Stimulated activated CD4-positive, alpha-beta T cell treated with anti-CD3 and anti-CD28 coated beads, TNF-alpha, amount 100 ng/mL, for 1 hour (primary cell): Measurements from ENCODE around the gene KLHL7.
"Not testable (repeated sequence)": the region's sequence is repeated elsewhere in the genome, so short reads cannot be mapped to it uniquely, and the experiment has no call there.

ENCODE experiments used
- DNase-seq, 3 donors: peaks; one replicate each; pipeline ENCODE4 v3.0.0-alpha.2; 2020; ENCODE audit warnings: low read depth in 3 of 3, low spot score in 1 of 3

Gene KLHL7

DNA sequence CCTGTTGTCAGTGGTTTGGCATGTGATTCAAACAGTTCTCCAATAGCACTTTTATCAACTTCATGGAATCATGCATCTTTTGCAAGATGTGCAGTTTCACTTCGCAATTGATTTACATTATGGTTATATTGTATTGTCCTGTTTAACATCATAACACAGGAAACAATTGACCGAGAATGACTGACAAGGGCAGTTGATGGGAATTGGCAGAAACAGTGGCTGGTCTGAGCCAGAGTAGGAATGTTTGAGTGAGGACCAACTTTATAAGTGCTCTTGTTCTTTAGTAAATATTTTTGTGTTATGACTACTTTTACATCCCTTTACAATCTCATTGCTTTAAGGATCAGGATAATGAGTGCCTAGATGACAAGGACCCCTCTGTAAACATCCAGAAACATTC is 2.2 kb downstream of the KLHL7 start:
- DNase-seq: no peak

DNA sequence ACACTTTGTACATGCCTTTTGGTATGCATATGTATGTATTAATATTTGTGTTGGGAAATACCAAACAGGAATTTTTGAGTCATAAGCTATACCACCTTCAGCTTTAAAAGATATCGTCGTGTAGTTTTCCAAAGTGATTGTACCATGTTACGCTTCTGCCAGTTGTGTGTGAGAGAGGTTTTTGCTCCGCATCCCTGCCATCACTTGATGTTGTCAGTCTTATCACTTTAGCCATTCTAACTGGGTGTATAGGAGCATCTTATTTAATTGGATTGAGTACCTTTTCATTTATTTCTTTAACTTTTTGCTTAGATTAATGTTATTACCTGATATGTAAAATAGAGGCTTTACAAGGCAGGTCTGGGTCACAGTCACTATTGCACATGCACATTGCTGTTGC is 3.4 kb downstream of the KLHL7 start:
- DNase-seq: no peak

DNA sequence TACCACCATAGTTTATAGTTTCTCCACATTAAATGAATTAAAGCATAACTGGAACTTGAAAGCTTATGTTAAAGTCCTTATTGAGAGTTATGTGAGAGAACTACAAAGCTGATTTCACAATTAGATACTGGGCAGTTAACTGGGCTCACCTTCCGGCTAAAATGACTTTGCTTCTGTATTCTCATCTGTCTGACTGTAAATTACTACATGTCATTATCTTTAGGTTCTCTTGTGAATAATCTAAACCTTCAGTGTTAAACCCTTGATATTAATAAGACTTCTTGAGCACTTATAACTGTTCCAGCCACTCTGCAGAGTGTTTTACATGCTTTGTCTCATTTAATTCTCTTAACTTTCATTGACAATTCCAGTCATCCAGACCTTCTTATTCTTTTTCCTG is 3.9 kb downstream of the KLHL7 start:
- no peak for DNase-seq

DNA sequence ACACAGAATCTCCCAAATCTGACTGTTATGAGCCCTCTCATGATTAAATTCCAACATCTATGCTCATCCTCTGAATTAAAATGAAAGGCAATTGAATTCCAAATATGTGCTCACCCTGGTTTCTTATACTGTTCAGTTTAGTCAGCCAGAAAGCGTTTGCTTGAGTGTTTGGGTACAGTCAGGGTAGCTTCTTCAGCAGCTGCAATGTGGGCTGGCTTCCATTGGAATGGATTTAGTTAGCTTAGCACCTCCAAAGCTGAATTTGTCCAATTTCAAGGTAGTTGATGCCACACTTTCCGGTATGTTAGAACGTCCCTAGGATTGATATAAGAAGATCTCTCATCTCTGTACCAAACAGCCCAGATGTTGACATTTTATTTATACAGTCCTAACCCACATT is 9.3 kb downstream of the KLHL7 start:
- no peak for DNase-seq

DNA sequence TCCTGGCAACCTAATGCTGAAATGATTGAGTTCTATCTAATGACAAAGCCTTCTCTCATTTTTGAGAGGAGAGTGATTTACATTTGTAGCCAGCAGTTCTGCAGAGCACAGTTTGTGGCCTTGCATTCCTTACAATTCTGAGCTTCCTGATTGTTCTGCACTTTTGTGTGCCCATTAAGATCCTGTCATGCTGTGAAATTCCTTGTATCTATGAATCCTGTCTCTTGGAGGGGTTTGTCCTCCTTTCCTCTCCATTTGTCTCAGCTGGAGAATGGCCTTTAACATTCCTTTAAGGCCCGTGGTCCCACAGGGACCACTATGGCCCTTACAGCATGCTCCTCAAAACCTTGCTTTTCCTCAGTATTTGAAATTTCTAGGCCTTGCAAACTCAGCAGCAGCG is 10.4 kb downstream of the KLHL7 start:
- no peak for DNase-seq

DNA sequence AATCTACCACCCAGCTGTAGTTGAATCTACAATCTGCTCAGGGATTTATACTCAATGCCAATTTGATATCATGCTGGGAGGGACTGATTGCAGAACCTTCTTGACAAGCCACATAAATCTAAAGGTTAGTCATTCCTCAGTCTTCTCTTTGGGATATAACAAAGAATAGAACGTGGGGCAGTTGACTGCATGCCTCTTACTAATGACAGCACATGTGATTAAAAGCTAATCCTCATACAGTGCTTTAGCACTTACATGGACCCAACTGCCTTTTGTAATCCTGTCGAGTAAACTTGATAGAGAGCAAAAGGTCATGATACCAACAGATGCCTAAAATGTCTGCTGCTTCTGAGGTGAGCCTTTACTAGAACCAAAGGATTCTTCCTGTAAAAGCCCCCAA is 12.3 kb downstream of the KLHL7 start:
- no peak for DNase-seq

DNA sequence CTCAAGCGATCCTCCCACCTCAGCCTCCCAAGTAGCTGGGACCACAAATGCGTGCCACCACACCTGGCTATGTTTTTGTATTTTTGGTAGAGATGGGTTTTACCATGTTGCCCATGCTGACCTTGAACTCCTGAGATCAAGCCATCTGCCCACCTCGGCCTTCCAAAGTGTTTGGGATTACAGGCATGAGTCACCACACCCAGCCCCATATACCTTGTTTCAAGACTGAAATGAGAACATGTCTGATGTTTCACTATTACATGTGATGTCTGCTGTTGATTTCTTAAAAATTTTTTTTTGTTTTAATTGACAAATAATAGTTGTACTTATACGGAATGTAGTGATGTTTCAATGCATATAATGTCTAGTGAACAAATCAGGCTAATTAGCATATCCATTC is 14.5 kb downstream of the KLHL7 start:
- no peak for DNase-seq

DNA sequence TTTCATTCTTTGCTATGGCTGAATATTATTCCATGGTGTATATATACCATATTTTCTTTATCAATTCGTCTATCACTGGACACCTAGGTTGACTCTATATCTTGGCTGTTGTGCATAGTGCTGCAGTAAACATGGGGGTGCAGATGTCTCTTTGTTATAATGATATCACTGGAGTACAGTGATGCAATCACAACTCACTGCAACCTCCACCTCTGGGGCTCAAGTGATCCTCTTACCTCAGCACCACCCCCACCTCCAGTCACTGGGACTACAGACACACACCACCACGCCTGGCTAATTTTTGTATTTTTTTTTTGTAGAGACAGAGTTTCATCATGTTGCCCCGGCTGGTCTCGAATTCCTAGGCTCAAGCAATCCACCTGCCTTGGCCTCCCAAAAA is 15.6 kb downstream of the KLHL7 start:
- DNase-seq: no peak

DNA sequence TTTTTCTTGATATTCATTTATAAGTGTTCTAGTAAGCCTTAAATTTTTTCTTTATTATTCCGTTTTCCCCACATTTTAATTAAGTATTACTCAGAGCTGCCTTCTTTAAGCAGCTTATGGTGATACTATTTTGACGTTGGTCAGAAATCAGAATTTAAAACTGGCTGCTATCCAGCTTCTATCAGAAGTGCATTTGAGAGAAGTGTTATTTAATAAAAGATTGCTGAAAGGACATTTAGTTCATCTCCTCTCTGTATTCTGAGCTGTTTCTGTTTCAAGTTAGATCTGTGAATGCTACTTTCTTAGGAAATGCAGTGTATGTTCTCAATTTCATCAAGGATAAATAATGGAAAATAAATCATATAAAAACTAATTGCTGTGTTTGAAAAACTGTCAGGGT is 17.4 kb downstream of the KLHL7 start:
- no peak for DNase-seq

DNA sequence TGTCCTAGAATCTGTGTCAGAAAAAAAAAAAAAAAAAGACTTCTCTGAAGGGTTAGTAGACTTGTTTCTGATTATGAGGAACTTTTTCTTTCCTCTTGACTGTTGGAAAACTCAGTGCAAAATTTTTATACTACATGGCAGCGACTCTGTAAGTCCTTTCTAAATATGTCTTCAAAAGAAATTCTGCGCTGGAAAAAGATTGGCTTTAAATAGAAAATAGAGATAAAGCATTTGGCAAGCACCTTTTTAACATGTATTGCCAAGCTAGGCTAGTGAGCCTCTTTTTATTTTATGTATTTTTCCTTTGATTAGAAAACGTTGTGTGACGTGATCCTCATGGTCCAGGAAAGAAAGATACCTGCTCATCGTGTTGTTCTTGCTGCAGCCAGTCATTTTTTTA is 17.9 kb downstream of the KLHL7 start:
- DNase-seq: no peak

DNA sequence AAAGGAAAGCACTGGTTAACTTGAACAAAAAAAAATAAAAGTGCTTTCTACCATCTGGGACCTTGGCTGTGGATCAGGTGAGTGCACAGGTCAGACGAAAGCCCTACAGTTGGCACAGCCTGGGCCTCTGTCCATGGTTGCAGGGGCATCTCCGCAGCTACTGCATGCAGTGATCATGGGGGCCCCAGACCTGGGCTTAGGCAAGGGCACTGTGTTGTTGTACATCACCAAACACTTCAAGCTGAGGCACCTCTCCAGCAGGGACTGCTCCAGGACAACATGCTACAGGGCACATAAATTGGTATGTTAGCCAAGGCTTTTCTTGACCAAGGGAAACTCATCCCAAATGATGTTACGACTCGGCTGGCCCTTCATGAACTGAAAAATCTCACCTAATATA is 23.5 kb downstream of the KLHL7 start:
- DNase-seq: no peak

DNA sequence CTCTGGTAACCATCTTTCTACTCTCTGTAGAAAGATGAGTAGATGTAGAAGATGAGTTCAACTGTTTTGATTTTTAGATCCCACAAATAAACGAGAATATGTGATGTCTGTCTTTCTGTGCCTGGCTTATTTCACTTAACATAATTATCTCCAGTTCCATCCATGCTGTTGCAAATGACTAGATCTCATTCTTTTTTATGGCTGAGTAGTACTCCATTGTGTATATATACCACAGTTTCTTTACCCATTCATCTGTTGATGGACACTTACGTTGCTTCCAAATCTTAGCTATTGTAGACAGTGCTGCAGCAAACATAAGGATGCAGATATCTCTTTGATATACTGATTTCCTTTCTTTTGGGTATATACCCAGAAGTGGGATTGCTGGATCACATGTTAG is 26.2 kb downstream of the KLHL7 start:
- DNase-seq: not testable (repeated sequence)

DNA sequence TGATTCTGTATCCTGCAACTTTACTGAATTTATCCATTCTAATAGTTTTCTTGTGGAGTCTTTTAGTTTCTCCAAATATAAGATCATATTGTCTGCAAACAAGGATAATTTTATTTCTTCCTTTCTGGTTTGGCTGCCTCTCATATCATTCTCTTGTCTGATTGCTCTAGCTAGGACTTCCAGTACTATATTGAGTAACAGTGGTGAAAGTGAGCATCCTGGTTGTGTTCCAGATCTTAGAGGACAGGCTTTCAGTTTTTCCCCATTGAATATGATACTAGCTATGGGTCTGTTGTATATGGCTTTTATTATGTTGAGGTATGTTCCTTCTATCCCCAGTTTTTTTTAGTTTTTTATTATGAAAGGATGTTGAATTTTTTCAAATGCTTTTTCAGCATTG is 28.2 kb downstream of the KLHL7 start:
- DNase-seq: no peak

DNA sequence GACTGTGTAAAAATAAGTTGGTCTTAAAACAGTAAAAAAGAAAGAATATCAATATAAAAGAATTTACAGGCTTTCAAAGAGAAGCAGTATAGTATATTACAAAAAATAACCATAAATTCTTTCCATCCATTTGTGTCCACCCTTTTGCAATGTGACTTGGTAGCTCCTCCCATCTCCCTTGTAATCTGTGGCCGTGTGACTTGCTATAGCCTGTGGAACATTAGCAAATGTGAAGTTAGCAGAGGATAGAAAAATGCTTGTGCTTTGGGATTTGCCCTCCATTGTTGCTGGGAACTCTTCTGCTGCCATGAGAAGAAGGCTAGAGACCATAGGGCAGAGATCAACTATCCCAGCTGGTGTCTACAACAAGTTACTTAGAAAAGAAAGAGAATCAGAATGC is 30.2 kb downstream of the KLHL7 start:
- no peak for DNase-seq

DNA sequence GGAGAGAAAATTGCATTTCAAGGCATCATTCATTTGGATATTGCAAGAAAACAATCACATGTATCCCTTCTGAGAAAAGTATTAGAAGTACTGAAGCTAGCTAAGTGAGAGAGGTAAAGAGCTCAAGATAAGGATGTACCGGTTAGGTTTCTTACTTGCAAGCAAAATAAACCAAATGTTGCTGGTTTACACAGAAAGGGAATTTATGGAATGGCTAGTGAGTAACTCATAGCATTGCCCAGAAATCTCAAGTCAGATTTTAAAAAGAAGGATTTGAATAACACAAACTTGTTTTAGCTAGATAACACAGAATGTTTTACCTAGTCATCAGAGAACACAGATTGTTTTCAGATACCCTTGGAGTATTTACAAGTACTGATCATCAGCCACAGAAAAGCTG is 30.6 kb downstream of the KLHL7 start:
- DNase-seq: no peak

DNA sequence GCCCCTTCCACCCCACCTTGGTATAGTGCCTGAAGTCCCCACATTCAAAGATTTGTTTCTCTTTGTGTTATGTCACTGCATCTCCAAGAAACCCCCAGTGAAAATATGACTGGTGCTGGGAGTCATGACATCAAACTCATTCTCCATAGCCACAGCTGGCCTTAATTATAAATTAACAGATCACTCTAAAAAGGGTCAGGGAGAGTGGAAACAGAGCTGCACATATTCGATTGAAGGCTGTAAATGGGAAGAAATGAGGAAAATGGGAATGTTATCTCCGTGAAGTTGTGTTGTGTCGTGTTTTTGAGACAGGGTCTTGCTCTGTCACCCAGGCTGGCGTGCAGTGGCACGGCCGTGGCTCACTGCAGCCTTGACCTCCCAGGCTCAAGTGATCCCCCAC is 52.1 kb downstream of the KLHL7 start:
- DNase-seq: no peak

DNA sequence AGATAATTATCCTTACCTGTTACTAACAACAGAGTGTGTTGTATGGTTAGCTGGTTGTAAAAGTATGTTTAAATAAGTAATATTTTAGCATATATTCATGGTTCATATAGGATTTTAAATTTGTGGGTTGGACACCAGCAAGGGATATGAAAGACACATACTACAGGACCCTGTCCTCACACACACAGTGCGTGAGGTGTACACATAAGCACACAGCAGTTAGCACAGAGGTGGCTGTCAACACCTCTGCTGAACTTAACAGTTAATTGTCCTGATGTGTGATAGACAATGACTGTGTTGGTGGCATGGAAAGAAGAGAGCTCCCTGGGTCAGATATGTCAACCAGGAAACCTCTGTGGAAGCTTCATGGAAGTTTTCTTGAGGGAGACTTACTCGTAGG is 53.0 kb downstream of the KLHL7 start:
- no peak for DNase-seq

DNA sequence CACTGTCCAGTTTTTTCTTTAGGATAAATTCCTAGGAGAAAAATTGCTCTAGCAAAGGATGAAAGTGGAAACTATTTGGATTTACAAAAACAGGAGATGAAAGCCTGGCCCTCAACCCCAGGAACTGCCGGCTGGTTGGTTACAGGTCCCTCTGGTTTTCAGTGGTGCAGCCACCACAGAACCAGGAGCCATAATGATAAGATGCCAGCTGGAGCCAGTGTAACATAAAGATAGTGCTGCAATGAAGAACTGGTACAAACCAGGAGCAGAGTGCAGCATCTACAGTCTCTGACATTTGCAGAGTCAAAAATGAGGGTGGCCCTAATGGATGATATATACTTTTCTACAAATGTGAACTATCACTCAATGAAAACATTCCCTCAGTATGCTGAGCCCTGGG is 55.9 kb downstream of the KLHL7 start:
- DNase-seq: no peak

DNA sequence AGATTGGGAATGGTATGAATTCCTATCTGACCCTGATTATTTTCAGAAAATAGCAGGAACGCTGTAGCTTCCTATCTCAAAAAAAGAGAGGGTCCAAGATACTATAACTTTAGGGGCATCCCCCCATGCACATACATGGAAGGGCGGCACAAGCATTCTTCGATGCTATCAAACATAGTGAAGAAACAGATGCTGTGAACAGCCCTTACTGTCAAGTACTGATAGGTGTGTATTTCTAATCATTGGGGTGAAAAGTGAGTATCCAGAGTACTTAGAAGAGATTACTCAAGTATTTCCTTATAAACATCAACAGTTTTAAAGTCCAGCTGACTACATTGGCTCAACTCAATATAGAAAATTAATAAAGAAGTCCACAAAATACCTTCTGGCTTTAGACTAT is 59.3 kb downstream of the KLHL7 start:
- no peak for DNase-seq

DNA sequence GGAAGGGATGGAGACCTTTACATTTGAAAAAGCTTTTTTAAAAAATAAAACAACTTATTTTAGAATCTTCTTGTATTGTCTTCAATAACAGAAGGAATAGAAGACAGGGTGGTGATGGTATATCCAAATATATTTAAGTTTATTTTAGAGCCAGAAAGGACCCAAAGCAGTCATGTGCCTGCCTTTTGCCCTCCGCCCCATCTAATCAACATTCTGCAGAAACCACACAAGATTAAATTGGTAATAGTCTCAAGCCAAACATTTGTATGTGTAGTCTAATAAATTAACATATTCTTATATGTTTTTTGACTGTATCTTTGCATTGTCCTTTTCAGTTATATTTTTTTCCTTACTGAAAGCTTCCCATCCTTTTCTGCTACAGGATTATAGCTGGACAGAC is 59.7 kb downstream of the KLHL7 start:
- DNase-seq: no peak

DNA sequence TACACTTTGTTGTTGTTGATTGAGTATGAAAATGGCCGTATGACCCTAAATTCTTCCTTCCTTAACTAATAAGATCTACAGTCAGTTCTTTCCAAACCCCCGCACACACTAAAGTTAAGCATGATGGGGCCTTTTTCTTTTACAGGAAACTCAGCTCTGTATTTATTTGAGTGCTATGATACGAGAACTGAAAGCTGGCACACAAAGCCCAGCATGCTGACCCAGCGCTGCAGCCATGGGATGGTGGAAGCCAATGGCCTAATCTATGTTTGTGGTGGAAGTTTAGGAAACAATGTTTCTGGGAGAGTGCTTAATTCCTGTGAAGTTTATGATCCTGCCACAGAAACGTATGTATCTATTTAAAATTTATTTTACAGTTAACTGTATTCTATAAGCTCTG is 62.1 kb downstream of the KLHL7 start:
- no peak for DNase-seq

DNA sequence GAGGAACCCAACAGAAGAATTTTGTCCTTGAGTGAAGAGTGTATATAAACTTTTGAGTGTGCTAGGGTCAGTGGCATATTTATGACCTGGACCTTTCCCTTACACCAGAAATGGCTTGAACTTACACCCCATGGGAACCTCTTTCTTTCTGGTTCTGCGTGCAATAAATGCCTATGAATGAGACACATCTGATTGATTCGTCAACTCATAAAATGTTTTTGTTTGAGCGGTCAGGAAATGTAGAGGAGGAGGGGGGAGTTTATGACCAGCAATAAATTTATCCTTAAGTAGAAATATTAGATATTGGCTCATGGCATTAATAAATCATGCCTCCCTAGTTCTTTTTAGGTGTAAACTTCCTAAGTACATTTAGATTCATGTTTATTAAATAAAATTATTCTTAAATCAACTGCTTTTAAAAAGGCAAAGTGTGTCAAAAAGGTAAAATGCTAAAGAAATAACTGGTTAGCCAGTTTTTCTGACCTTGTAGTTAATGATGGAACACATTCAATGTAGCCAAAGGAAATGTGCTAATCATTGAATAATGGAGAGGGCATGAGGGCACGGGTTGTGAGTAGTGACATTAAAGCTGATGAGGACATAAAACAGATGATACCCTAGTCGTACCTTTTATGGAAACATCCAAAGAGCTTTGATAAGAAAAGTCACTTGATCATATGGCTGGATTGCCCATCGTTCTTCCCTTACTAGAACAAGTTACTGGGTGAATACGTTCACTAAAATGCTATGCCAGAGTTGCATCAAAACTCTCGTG is 62.7 kb downstream of the KLHL7 start:
- no peak for DNase-seq

DNA sequence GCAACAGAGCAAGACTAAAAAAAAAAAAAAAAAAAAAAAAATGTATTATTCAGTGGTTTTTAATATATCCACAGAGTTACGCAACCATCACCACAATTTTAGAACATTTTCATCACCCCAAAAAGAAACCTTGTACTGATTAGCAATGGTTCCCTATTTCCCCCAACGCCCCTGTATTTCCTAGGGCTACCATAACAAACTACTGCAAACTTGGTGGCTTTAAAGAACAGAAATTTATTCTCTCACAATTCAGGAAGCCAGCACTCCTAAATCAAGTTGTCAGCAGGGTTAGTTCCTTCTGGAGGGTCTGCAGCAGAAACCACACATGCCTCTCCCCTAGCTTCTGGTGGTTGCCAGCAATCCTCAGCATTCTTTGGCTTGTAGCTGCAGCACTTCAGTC is 70.4 kb downstream of the KLHL7 start:
- DNase-seq: no peak
